Activated CD4-positive, alpha-beta T cell treated with anti-CD3 and anti-CD28 coated beads for 4 hours (primary cell): ENCODE results near the gene CP.

Experiments used
- DNase-seq, 2 donors: peaks; one replicate each; pipeline ENCODE4 v3.0.0-alpha.2; 2020

CP gene

DNA sequence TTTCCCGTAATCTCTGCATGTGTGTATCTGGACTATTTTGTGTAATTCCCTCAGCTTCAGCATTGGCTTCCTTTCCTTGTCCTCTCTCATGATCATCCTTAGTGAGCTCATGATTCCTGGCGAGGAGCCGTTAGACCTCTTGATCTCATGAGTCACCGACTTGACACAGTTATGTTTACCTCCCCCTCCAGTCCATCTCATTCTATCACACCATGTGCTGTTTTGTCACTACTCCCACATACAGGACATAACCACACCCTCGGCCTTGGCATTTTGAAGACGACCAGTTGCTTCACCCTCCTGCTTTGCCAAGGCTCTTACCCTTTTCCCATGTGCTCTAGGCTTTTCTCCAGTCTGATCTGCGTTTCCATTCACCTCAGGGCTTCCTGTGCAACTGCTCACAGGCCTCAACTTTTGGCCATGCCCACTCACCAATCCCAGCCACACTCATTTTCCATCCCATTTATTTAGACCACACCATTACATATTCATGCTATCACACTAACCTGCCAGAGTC lies 41.5 kb downstream of the CP start:
- no peak for DNase-seq

- no peak for DNase-seq
Measured at GRCh38 chr3:149179220-149179619, 42.4 kb downstream of the CP start.

DNA sequence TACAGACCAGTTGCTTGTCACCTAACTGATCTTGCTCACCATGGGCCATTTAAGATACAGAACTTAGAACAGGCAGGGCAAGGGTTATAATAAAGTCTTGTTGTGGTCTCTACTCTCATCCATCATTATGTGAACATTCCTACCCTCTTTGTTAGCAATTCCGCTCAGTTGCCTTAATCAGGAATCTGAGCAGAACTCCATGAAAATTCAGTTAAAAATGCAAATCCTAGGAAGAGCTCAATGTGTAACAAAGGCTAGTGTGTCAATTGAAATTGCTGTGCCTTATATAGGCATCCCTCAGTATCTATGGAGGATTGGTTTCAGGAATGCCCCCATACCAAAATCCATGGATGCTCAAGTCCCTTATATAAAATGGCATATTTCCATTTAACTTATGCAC lies 44.5 kb downstream of the CP start:
- no peak for DNase-seq

DNA sequence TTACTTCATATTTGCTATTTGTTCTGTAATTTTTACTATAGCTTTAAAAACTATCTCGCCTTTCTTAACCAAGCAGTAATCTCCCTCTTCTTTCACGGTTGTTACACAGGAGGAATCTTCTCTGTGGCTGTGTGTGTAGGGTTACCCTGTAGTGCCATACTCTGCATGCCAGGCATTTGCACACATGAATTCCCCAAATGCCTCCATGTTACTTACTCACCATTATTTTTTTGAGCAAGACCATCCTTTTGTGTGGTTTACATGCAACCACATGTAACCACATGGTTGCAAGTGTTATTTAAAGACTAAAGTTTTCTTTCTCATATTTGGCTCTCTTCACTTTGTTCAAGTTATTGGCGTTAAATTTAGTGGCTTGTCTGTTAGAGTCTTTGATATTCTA lies 46.7 kb downstream of the CP start:
- no peak for DNase-seq

DNA sequence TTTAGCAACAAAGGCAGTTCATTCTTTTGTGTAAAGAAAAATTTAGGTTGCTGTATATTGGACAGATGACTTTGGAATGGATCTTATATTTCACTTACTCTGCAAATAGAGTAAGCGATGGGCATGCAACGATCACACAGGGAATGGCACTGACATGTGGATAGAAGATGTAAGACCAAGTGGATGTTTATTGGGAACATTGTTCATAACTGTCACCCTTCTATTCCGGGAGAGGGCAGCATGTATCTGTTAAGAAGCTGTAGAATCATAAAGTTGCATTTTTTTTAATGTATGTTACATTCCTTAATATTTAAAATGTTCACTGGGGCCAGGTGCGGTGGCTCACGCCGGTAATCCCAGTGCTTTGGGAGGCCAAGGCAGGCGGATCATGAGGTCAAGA lies 51.0 kb downstream of the CP start:
- no peak for DNase-seq

DNA sequence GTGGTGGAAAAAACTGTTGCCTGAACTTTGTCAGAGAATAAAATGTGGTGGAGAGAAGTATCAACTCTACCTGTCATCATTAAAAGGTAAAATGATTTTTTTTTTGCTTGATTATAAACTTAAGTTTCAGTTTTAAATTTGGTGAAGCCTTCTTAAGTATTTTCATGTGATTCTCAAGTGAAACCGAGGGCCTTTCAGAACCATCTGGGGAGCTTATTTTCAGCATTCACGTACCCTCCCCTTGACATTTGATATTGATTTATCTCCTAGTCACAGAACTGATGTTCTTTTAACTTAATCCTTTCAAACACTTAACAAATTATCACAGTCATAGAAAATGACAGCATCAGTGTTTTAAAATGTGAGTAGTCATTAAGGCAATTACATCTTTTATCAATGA lies 53.7 kb downstream of the CP start:
- no peak for DNase-seq

DNA sequence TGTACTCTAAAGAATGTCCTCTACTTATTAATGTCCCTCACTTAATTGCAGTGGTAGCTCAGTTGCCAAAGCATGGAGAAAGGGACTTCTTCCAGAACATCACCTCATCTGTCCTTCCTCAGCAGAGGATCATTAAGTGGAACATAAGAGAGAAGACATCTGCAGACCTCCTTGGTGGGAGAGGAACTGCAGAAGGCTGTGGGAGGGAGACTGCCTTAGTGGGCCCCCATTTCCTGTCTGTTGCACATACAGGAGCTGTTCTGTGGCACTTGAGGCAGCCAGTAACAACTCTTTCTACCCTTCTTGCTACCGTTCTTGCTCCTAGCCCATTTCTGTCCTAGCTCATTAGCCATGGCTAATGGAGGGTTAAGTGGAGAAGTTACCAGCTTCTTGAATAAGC lies 58.6 kb downstream of the CP start:
- no peak for DNase-seq

DNA sequence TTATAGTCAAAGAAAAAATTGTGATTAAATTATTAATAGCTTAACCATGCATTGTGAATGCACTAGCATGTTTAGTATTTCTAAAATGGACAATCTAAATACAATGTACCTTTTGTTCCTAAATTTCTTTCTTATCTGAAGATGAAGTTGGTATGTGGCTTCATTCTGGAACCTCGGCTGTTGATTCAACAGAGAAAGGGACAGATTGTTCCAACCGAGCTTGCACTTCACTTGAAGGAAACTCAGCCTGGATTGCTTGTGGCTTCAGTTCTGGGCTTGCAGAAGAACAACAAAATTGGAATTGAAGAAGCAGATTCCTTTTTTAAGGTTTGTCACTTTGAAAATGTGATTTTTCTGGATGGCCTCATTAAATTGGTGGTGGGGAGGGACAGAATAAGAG lies 59.6 kb downstream of the CP start:
- DNase-seq: no peak

DNA sequence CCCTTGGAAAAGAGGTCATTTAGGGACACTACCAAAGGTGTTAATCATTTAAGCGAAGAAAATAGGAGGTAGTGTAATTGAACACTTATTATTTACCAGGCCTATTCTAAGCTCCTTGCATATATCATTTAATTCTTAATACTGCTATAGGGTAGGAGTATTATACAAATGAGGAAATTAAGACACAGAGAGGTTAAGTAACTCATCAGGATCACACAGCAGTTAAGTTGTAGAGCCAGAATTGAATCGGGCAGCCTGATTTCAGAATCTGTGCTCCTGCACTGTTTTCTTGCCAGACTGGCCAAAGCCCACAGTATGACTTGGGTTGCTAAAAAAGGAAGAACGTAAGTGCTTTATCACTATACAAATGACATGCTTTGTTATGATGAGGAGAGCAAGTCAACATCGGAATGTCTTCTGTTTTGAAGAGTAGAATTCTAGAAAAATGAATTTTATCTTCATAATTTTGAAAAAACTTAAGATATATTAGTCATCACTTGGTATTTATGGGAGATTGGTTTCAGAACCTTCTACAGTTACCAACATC lies 60.8 kb downstream of the CP start:
- DNase-seq: no peak

- no peak for DNase-seq
Measured at GRCh38 chr3:149153402-149153801, 68.2 kb downstream of the CP start.

DNA sequence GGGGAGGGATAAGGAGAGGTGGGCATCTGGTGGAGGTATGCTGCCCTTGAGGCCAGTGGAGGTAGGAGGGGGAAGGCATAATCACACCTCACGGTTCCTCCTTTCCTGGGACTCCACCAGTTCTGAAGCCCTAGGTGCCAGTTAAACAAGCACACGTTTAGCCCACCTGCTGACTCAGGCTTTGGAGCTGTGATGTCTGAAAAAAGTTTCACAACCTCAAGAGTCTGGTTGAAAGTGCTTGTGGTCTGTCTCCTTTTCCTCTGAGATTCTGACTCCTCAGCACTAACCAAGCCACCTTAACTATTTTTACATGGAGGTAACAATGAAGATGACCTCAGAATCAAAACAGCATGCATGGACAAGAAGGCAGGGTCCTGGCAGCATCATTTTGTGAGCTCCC lies 69.2 kb downstream of the CP start:
- DNase-seq: no peak

GRCh38 chr3:149151843-149152242 lies 69.8 kb downstream of the CP start:
- no peak for DNase-seq

GRCh38 chr3:149150436-149150835 lies 71.2 kb downstream of the CP start:
- no peak for DNase-seq

DNA sequence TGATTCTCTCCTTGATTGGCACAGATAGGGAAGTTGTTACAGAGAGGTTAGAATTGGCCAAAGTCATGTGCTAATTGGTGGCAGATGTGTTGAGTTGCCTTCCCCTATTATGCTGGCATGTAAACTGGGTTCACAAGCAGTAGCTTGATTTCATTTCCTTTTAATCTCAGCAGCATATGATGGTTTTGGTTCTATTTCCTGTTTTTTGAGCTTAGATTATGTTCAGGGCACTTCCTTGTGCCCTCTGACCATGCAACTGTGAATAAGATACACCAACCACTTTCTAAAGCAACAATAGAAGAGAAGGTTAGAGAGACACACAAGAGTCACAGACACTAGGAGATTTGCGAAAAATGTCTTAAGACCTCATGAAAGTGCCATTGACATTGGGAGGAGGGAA lies 75.7 kb downstream of the CP start:
- DNase-seq: no peak

DNA sequence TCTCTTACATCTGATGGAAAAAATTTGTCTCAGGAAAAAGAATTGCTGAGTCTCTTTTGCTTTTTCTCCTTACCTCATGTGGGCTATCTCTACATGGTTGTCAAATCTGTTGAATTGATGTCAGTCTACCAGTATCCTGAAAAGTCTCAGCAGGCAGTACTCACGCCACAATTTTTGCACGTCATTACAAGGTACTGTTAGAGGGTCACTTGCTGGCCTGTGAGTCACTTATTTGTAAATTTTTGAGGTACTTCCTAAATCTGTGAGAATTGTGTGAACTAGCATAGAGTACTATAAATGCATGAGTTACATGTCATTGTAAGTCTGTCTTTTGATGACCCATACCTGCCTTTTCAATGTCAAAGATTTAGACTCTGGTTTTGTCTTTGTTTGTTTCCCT lies 76.3 kb downstream of the CP start:
- DNase-seq: no peak

- DNase-seq: no peak
Measured at GRCh38 chr3:149142682-149143081, 78.9 kb downstream of the CP start.

DNA sequence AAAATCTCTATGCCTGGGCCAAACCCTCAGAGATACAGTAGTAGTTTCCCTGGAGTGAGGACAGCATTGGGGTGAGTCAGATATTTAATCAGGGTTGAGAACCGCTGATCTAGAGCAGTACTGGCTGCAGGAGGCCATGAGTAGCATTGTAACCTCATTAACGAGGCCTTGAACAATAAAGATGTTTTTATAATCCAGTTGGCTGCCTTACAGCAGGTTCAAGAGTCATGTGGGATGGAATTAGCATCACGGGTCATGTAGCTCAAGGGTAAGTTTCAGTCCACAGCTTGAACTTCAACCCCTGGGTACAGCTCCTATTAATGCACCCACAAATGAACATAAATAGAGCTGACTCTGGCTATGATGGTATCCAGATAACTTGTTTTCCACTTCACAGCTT lies 87.1 kb downstream of the CP start:
- no peak for DNase-seq

DNA sequence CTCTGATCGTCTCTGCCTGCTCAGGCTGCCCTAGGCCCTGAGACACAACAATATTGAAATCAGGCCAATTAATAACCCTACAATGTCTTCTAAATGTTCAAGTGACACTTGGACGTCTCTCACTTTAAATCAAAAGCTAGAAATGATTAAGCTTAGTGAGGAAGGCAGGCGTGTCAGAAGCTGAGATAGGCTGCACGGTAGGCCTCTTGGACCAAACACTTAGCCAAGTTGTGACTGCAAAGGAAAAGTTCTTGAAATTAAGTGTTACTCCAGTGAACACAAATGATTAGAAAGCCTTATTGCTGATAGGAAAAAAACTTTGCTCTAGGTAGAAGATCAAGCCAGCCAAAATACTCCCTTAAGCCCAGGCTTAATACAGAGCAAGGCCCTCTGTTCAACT lies 90.0 kb downstream of the CP start:
- no peak for DNase-seq

DNA sequence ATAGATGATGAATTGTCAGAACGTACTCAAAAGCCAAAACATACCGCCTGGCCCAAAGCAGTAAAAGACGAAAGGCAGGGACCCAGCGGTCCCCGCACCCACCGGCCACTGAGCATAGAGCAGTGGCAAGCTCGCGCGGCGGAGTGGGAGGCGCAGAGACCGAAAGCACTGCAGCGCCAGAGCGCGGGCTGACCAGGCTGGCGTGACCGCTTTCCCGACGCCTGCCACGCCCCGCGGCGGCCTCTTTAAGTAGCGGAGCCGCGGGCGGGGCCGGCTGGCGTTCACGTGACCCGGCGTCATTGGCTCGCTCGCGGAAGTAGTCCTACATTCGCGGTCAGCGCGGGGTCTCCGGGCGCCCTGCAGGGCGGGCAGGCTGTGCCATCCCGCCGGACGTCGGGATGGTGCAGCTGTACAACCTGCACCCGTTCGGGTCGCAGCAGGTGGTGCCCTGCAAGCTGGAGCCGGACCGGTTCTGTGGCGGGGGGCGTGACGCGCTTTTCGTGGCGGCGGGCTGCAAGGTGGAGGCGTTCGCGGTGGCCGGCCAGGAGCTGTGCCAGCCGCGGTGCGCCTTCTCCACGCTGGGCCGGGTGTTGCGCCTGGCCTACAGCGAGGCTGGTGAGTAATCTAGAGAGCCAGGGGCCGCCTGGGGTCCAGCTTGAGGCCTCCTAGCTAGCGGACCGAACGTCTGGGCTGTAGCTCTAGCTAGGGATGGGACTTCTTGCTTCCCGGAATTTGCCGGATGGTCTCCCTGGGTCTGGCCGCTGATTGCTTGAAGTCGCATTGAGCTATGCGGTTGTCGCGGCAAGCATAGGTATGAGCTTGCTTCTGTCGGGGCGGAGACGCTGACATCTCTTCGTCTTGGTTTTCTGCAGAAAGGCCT lies 92.1 kb downstream of the CP start, which contains the start of gene HPS3:
TSS of gene HPS3 (plus strand) at position 313 of the 880 bp plus-strand sequence. CDS start at position 399, 86 bp downstream.
- peak; percentile 69 to 74 for DNase-seq

GRCh38 chr3:149128821-149129220 lies 92.8 kb downstream of the CP start:
- no peak for DNase-seq

DNA sequence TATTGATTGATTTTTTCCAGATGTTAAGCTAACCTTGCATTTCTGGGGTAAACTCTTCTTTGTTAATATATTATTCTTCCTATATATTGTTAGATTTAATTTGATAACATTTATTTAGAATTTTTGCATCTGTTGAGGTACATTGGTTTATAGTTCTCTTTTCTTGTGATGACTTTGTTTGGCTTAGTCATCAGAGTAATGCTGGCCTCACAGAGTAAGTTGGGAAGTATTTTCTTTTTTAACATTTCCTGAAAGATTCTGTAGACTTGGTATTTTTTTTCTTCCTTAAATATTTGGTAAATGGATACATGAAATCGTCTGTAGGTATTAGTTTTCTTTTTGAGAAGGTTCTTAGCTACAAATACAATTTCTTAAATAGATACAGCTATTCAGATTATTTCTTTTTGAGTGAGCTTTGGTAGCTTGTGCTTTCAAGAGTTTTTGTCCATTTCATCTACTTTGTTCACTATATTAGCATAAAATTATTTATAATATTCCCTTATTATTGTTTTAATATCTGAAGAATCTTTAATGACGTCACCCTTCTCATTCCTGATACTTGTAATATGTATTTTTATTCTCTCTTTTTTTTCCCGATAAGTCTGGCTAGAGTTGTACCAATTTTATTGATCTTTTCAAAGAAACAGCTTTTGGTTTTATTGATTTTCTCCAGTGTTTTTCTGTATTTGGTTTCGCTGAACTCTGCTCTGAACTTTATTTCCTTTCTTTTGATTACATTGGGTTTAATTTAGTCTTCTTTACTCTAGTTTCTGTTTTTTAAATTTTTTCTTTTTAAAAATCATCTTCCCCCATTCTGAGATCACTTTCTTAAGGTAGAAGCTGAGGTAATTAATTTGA lies 98.7 kb downstream of the CP start:
- no peak for DNase-seq
